ENCODE data around the gene CORO2A.

GRCh38 chr9:98215271-98215670 is 22.8 kb upstream of the CORO2A start:
- no peak for TF ChIP-seq EZH2 (IDR thresholded peaks at IDR 0.05)
- TF ChIP-seq CTCF (IDR thresholded peaks at IDR 0.05), result no peak

Measured in neural progenitor cell (in vitro differentiated cells).